DMS 273 (cell line): ENCODE results near the gene NDC80.
"Not testable (repeated sequence)": the region's sequence is repeated elsewhere in the genome, so short reads cannot be mapped to it uniquely, and the experiment has no call there.

ENCODE experiments used
- DNase-seq: peaks from one replicate; lab custom pipeline; 2025; ENCODE audit not compliant: unreplicated experiment; lab: John Stamatoyannopoulos, UW

NDC80 gene

GRCh38 chr18:2618009-2618408, 46.7 kb downstream of the NDC80 start:
- no peak for DNase-seq

- DNase-seq, result no peak
These were observed 53.9 kb downstream of the NDC80 start for GRCh38 chr18:2625217-2625616.

GRCh38 chr18:2627821-2628276, 56.5 kb downstream of the NDC80 start:
- no peak for DNase-seq

GRCh38 chr18:2629003-2629402, 57.6 kb downstream of the NDC80 start:
- DNase-seq, result no peak

GRCh38 chr18:2635586-2635985, 64.2 kb downstream of the NDC80 start:
- no peak for DNase-seq

GRCh38 chr18:2636126-2636631, 64.8 kb downstream of the NDC80 start:
- no peak for DNase-seq

GRCh38 chr18:2641638-2642037, 70.3 kb downstream of the NDC80 start:
- DNase-seq, result no peak

- no peak for DNase-seq
These were observed 71.4 kb downstream of the NDC80 start for GRCh38 chr18:2642771-2643170.

GRCh38 chr18:2644535-2644934, 73.2 kb downstream of the NDC80 start:
- no peak for DNase-seq

GRCh38 chr18:2651981-2652380, 80.6 kb downstream of the NDC80 start:
- DNase-seq, result no peak

GRCh38 chr18:2653467-2653866, 82.1 kb downstream of the NDC80 start:
- DNase-seq, result no peak

GRCh38 chr18:2654169-2654927, 83.0 kb downstream of the NDC80 start:
- DNase-seq, result peak; percentile 45

- no peak for DNase-seq
These were observed 83.5 kb downstream of the NDC80 start for GRCh38 chr18:2654928-2655177.

- peak; percentile 97 for DNase-seq
These were observed 84.0 kb downstream of the NDC80 start, which contains the start of gene SMCHD1 for GRCh38 chr18:2655178-2655953. SMCHD1 (plus strand) TSS chr18:2655726; CDS start chr18:2656076, 350 bp downstream.

- DNase-seq, result no peak
These were observed 84.5 kb downstream of the NDC80 start for GRCh38 chr18:2655954-2656236.

GRCh38 chr18:2656237-2656980, 85.1 kb downstream of the NDC80 start:
- peak; percentile 69 for DNase-seq

- peak; percentile 41 for DNase-seq
These were observed 85.7 kb downstream of the NDC80 start for GRCh38 chr18:2656981-2657512.

GRCh38 chr18:2657788-2658458, 86.6 kb downstream of the NDC80 start:
- DNase-seq, result no peak

GRCh38 chr18:2660849-2661248, 89.5 kb downstream of the NDC80 start:
- not testable (repeated sequence) for DNase-seq

- peak; percentile 20 for DNase-seq
These were observed 90.9 kb downstream of the NDC80 start for GRCh38 chr18:2662288-2662687.

GRCh38 chr18:2662990-2663389, 91.6 kb downstream of the NDC80 start:
- DNase-seq, result no peak
